GM11168 (cell line): Measurements from ENCODE around the gene MYL6.
"Not testable (repeated sequence)": the region's sequence is repeated elsewhere in the genome, so short reads cannot be mapped to it uniquely, and the experiment has no call there.

ENCODE experiments used
- in situ Hi-C: fragments of 300-500 bp; cut with MboI; formaldehyde crosslinking; loops from one replicate; pipeline ENCODE4 v1.12.0; 2022; ENCODE audit warnings: low sequenced_read_pairs; ENCODE audit not compliant: unreplicated experiment

Gene MYL6

GRCh38 chr12:56158029-56158925 lies at the start of gene MYL6:
MYL6 (plus strand) TSS chr12:56158359; CDS start chr12:56158402, 43 bp downstream.
- in situ Hi-C loops: no loop called here

GRCh38 chr12:56110571-56110970 lies 47.6 kb upstream of the MYL6 start:
- in situ Hi-C loops: no loop called here

- in situ Hi-C loops: no loop called here
These were observed 44.1 kb upstream of the MYL6 start for GRCh38 chr12:56114084-56114483.

GRCh38 chr12:56115329-56115728 lies 42.8 kb upstream of the MYL6 start:
- in situ Hi-C loops: no loop called here

GRCh38 chr12:56116267-56117081 lies 41.7 kb upstream of the MYL6 start, which contains the start of gene RPL41:
RPL41 (plus strand) TSS chr12:56116633.
- in situ Hi-C loops: no loop called here

- in situ Hi-C loops: not testable (repeated sequence)
These were observed 41.0 kb upstream of the MYL6 start for GRCh38 chr12:56117082-56117706.

- in situ Hi-C loops: no loop called here
These were observed 40.1 kb upstream of the MYL6 start, which contains the start of gene ZC3H10 for GRCh38 chr12:56117778-56118687. ZC3H10 (plus strand) TSS chr12:56118266; CDS start chr12:56120563, 2,297 bp downstream.

- in situ Hi-C loops: no loop called here
These were observed 39.3 kb upstream of the MYL6 start for GRCh38 chr12:56118688-56119357.

GRCh38 chr12:56119361-56119796 lies 38.8 kb upstream of the MYL6 start:
- in situ Hi-C loops: no loop called here

- in situ Hi-C loops: loop anchor here (5.0 kb wide), 1 partner anchor 67 kb away; the partner anchor contains the start of gene SMARCC2
These were observed 37.9 kb upstream of the MYL6 start for GRCh38 chr12:56120158-56120846.

- in situ Hi-C loops: loop anchor here (5.0 kb wide), 1 partner anchor 66 kb away; the partner anchor contains the start of gene SMARCC2
These were observed 36.8 kb upstream of the MYL6 start for GRCh38 chr12:56121204-56121870.

- in situ Hi-C loops: loop anchor here (5.0 kb wide), 1 partner anchor 65 kb away; the partner anchor contains the start of gene SMARCC2
These were observed 35.5 kb upstream of the MYL6 start for GRCh38 chr12:56122637-56123036.

GRCh38 chr12:56124133-56124532 lies 34.0 kb upstream of the MYL6 start:
- in situ Hi-C loops: loop anchor here (5.0 kb wide), 1 partner anchor 63 kb away; the partner anchor contains the start of gene SMARCC2

GRCh38 chr12:56126732-56127239 lies 31.4 kb upstream of the MYL6 start:
- in situ Hi-C loops: no loop called here

- in situ Hi-C loops: no loop called here
These were observed 30.7 kb upstream of the MYL6 start for GRCh38 chr12:56127485-56127887.

GRCh38 chr12:56127888-56128669 lies 30.1 kb upstream of the MYL6 start, which contains the start of gene ESYT1:
ESYT1 (plus strand) TSS chr12:56128267; CDS start chr12:56128320, 53 bp downstream.
- in situ Hi-C loops: no loop called here
